Transverse colon (tissue), 3 donors: Measurements from ENCODE around the gene RPA3.

Experiments used
- POLR2A ChIP-seq: fragments of 450-650 bp; IDR thresholded peaks from one replicate; pipeline ENCODE4 v1.6.1; 2016; ENCODE audit warnings: antibody characterized with exemption, mild to moderate bottlenecking, moderate library complexity
- TF ChIP-seq, protein P1 (sequence below), 5 experiments: fragments of 200-600 bp in 3 of 5; fragments of 450-650 bp in 2 of 5; sonication (generic) in 3 of 5; IDR thresholded peaks; 1 replicate in 2 of 5; 2 replicates in 3 of 5; pipeline ENCODE4 v1.5.1; 2016 to 2017; ENCODE audit warnings: antibody characterized with exemption in 5 of 5, inconsistent platforms in 3 of 5, mild to moderate bottlenecking in 2 of 5, moderate library complexity in 1 of 5

DNA sequence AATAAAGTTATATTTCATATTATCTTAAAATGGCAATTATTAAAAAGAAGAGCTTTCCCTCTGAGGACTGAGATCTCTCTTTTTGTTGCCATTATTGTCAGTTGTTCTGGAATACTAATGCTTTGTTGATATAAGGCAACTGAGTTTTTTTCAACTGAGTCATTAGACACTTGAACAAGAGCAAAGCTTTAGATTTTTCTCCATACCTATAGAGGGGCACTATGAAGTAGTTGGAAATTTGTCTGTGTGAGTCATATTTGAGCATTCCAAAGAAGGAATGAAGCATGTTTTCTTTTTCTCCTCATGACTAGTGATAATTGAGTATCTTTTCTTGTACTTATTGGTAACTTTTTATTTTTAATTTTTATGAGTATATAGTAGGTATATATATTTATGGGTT is 24.5 kb downstream of the RPA3 start:
- TF ChIP-seq, protein P1, sequence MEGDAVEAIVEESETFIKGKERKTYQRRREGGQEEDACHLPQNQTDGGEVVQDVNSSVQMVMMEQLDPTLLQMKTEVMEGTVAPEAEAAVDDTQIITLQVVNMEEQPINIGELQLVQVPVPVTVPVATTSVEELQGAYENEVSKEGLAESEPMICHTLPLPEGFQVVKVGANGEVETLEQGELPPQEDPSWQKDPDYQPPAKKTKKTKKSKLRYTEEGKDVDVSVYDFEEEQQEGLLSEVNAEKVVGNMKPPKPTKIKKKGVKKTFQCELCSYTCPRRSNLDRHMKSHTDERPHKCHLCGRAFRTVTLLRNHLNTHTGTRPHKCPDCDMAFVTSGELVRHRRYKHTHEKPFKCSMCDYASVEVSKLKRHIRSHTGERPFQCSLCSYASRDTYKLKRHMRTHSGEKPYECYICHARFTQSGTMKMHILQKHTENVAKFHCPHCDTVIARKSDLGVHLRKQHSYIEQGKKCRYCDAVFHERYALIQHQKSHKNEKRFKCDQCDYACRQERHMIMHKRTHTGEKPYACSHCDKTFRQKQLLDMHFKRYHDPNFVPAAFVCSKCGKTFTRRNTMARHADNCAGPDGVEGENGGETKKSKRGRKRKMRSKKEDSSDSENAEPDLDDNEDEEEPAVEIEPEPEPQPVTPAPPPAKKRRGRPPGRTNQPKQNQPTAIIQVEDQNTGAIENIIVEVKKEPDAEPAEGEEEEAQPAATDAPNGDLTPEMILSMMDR (IDR thresholded peaks at IDR 0.05) = no peak
- TF ChIP-seq POLR2A = no peak
